Loucy (cell line): ENCODE measurements around the gene RETNLB.

Experiments used
- H2AFZ ChIP-seq: fragments of 200-600 bp; sonication (generic); 2 replicates; pipeline ENCODE4 v1.6.0; 2016; ENCODE audit warnings: antibody characterized with exemption, mild to moderate bottlenecking, low read length, moderate library complexity
- H3F3A ChIP-seq: fragments of 200-600 bp; 2 replicates; pipeline ENCODE4 v1.6.0; 2016; ENCODE audit warnings: antibody characterized with exemption, low read depth, mild to moderate bottlenecking
- H3K27me3 ChIP-seq: fragments of 200-600 bp; sonication (generic); 2 replicates; pipeline ENCODE4 v1.6.1; 2014; ENCODE audit warnings: low read length, mild to moderate bottlenecking; ENCODE audit not compliant: insufficient read depth, poor library complexity, severe bottlenecking
- H3K36me3 ChIP-seq: fragments of 200-600 bp; sonication (generic); 2 replicates; pipeline ENCODE4 v1.6.1; 2016; ENCODE audit warnings: low read length; ENCODE audit not compliant: insufficient read depth
- H3K4me1 ChIP-seq: fragments of 200-600 bp; sonication (generic); 2 replicates; pipeline ENCODE4 v1.5.1; 2014; ENCODE audit warnings: low read length, mild to moderate bottlenecking; ENCODE audit not compliant: insufficient read depth, poor library complexity, severe bottlenecking
- H3K4me2 ChIP-seq: fragments of 200-600 bp; sonication (generic); 2 replicates; pipeline ENCODE4 v1.6.0; 2014; ENCODE audit warnings: antibody characterized with exemption, low read length, low read depth, mild to moderate bottlenecking; ENCODE audit not compliant: poor library complexity, severe bottlenecking
- H3K4me3 ChIP-seq: fragments of 200-600 bp; sonication (generic); 2 replicates; pipeline ENCODE4 v1.5.1; 2014; ENCODE audit warnings: low read length, mild to moderate bottlenecking, mixed read lengths; ENCODE audit not compliant: poor library complexity, severe bottlenecking
- H3K79me2 ChIP-seq: fragments of 200-600 bp; sonication (generic); 2 replicates; pipeline ENCODE4 v1.6.1; 2014; ENCODE audit warnings: low read length; ENCODE audit not compliant: insufficient read depth
- H3K9ac ChIP-seq: fragments of 200-600 bp; sonication (generic); 2 replicates; pipeline ENCODE4 v1.6.0; 2014; ENCODE audit warnings: mild to moderate bottlenecking, low read depth, low read length, moderate library complexity; ENCODE audit not compliant: poor library complexity, severe bottlenecking
- H3K9me2 ChIP-seq: fragments of 200-600 bp; sonication (generic); replicated peaks from 2 replicates; pipeline ENCODE4 v1.6.1; 2016; ENCODE audit warnings: low read depth, low read length, mixed read lengths
- H3K9me3 ChIP-seq: fragments of 200-600 bp; sonication (generic); 2 replicates; pipeline ENCODE4 v1.6.1; 2014; ENCODE audit warnings: mild to moderate bottlenecking, antibody characterized with exemption, low read length, low read depth; ENCODE audit not compliant: insufficient read depth
- H4K20me1 ChIP-seq: fragments of 200-600 bp; sonication (generic); 2 replicates; pipeline ENCODE4 v1.6.0; 2014; ENCODE audit warnings: antibody characterized with exemption, low read length, mild to moderate bottlenecking; ENCODE audit not compliant: insufficient read depth, poor library complexity, severe bottlenecking
- CTCF ChIP-seq: fragments of 200-600 bp; sonication (generic); conservative IDR thresholded peaks from 2 replicates; pipeline ENCODE4 v1.5.1; 2014; ENCODE audit warnings: mild to moderate bottlenecking, antibody characterized with exemption, low read length
- EZH2phosphoT487 ChIP-seq: fragments of 200-600 bp; IDR thresholded peaks from 2 replicates; pipeline ENCODE4 v1.6.1; 2018; ENCODE audit warnings: antibody characterized with exemption, mild to moderate bottlenecking, moderate library complexity, borderline replicate concordance

Gene RETNLB

GRCh38 chr3:108779496-108779895 lies 22.3 kb upstream of the RETNLB start:
- Histone ChIP-seq H3K9me3 (no peaks in the 10 kb centered on the region), H3K79me2 (no peaks in the 10 kb centered on the region), H4K20me1 (no peaks in the 10 kb centered on the region), H3K36me3 (no peaks in the 10 kb centered on the region), H3K4me1 (peaks cover 29% of the 10 kb centered on the region), H3K9me2 (no peaks in the 10 kb centered on the region), H3K4me2 (no peak overlapping the region), H3K9ac (no peak overlapping the region), H3F3A (no peaks in the 10 kb centered on the region), H2AFZ (no peak overlapping the region), H3K4me3 (no peak overlapping the region), H3K27me3 (no peaks in the 10 kb centered on the region)
- TF ChIP-seq EZH2phosphoT487 (no peak), CTCF (no peak)

- H3K27me3 ChIP-seq, result no peaks in the 10 kb centered on the region
These were observed 18.4 kb upstream of the RETNLB start for GRCh38 chr3:108775649-108776048.

GRCh38 chr3:108767253-108767652 lies 10.0 kb upstream of the RETNLB start:
- Histone ChIP-seq H2AFZ (no peak overlapping the region), H3K9me3 (no peaks in the 10 kb centered on the region), H3F3A (no peaks in the 10 kb centered on the region), H4K20me1 (no peaks in the 10 kb centered on the region), H3K9ac (no peak overlapping the region), H3K79me2 (no peaks in the 10 kb centered on the region), H3K36me3 (no peaks in the 10 kb centered on the region), H3K4me3 (no peak overlapping the region), H3K9me2 (no peaks in the 10 kb centered on the region), H3K27me3 (no peaks in the 10 kb centered on the region), H3K4me2 (no peak overlapping the region), H3K4me1 (no peaks in the 10 kb centered on the region)
- TF ChIP-seq EZH2phosphoT487 (no peak), CTCF (no peak)

More at GRCh38 chr3:108775649-108776048, 18.4 kb upstream of the RETNLB start:
- Histone ChIP-seq H3K36me3 (no peaks in the 10 kb centered on the region), H2AFZ (no peak overlapping the region), H3K4me1 (peaks cover 29% of the 10 kb centered on the region), H3K79me2 (no peaks in the 10 kb centered on the region), H4K20me1 (no peaks in the 10 kb centered on the region), H3F3A (no peaks in the 10 kb centered on the region), H3K4me3 (no peak overlapping the region), H3K4me2 (no peak overlapping the region), H3K9me2 (no peaks in the 10 kb centered on the region), H3K9me3 (no peaks in the 10 kb centered on the region), H3K9ac (no peak overlapping the region)
- TF ChIP-seq CTCF (no peak), EZH2phosphoT487 (no peak)
